ENCODE results near the gene ATG7.

Gene ATG7

GRCh38 chr3:11381563-11381962, 109.4 kb downstream of the ATG7 start:
- H3K36me3 ChIP-seq (ENCODE audit: insufficient read depth, low read depth, low read length): no peaks in the 10 kb centered on the region
- H3K4me3 ChIP-seq (ENCODE audit: low read length): no peak overlapping the region
- no peaks in the 10 kb centered on the region for H3K27me3 ChIP-seq (ENCODE audit: insufficient read depth, low read length)
- peaks cover 9% of the 10 kb centered on the region; the same call in 1 of the 2 replicates for H3K4me1 ChIP-seq (ENCODE audit: insufficient read depth, low read length)
- no peak overlapping the region for H3K27ac ChIP-seq (ENCODE audit: low read length)
- H3K9me3 ChIP-seq (ENCODE audit: insufficient read depth, low read depth, low read length): no peaks in the 10 kb centered on the region
- H3K9ac ChIP-seq (ENCODE audit: low read depth, low read length): no peak overlapping the region

DNA sequence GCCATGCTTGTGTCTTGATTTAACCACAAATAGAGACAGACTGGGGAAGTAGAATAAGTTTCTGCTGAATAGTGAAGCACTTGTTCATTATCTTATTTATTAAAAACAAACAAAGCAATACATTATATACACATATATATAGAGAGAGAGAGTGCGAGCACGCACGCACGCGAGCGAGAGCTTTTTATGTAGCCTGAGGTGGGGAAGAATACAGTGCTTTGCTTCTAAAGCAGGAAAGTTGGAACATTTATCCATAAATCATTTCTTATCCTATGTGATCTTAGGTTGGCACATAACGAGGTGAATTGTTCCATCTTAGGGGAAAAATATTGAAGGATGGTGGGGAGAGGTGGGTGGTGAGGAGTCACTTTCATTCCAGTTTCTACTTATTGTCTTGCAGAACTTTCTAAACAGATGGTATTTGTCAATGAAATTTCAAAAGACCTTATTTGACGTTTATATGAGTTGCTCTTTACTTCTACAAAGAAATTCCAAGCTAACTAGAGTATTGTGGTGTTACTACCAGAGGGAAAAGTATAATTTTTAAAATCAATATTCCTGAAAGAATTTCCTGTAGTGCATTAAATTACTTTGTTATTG, 110.0 kb downstream of the ATG7 start:
- no peak overlapping the region for H3K9ac ChIP-seq (ENCODE audit: low read depth, low read length)
- no peaks in the 10 kb centered on the region for H3K36me3 ChIP-seq (ENCODE audit: insufficient read depth, low read depth, low read length)
- no peak overlapping the region for H3K27ac ChIP-seq (ENCODE audit: low read length)
- H3K9me3 ChIP-seq (ENCODE audit: insufficient read depth, low read depth, low read length): no peaks in the 10 kb centered on the region
- H3K4me3 ChIP-seq (ENCODE audit: low read length): no peak overlapping the region
- peaks cover 9% of the 10 kb centered on the region; the same call in 1 of the 2 replicates for H3K4me1 ChIP-seq (ENCODE audit: insufficient read depth, low read length)
- no peaks in the 10 kb centered on the region for H3K27me3 ChIP-seq (ENCODE audit: insufficient read depth, low read length)

- no peaks in the 10 kb centered on the region for H3K27me3 ChIP-seq (ENCODE audit: insufficient read depth, low read length)
- no peaks in the 10 kb centered on the region for H3K36me3 ChIP-seq (ENCODE audit: insufficient read depth, low read depth, low read length)
- no peak overlapping the region for H3K27ac ChIP-seq (ENCODE audit: low read length)
- no peak overlapping the region for H3K9ac ChIP-seq (ENCODE audit: low read depth, low read length)
- no peak overlapping the region for H3K4me3 ChIP-seq (ENCODE audit: low read length)
- H3K4me1 ChIP-seq (ENCODE audit: insufficient read depth, low read length): peaks cover 9% of the 10 kb centered on the region; the same call in 1 of the 2 replicates
- no peaks in the 10 kb centered on the region for H3K9me3 ChIP-seq (ENCODE audit: insufficient read depth, low read depth, low read length)
Measured at GRCh38 chr3:11384074-11384473, 111.9 kb downstream of the ATG7 start.

DNA sequence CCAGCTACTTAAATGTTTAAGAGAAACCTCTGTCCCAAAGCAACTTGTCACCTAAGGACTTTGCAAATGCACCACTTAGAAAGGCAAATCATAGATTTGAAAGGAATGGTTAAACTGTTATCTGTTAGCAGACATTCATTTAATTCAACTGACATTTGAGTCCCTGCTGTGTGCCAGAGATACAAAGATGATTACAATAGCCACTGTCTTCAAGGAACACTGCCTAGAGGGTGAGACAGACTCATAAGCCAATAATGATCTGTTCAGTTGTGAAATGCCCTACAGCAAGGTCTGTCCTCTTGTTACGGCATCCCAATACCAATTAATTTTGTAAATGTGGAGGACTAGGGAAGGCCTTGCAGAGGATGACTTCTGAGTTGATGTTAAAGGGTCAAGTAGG, 113.1 kb downstream of the ATG7 start:
- Histone ChIP-seq H3K36me3 (ENCODE audit: insufficient read depth, low read depth, low read length) (no peaks in the 10 kb centered on the region), H3K4me1 (ENCODE audit: insufficient read depth, low read length) (peaks cover 3% of the 10 kb centered on the region; the same call in 1 of the 2 replicates), H3K4me3 (ENCODE audit: low read length) (no peak overlapping the region), H3K27me3 (ENCODE audit: insufficient read depth, low read length) (no peaks in the 10 kb centered on the region), H3K9ac (ENCODE audit: low read depth, low read length) (no peak overlapping the region), H3K9me3 (ENCODE audit: insufficient read depth, low read depth, low read length) (no peaks in the 10 kb centered on the region), H3K27ac (ENCODE audit: low read length) (no peak overlapping the region)

DNA sequence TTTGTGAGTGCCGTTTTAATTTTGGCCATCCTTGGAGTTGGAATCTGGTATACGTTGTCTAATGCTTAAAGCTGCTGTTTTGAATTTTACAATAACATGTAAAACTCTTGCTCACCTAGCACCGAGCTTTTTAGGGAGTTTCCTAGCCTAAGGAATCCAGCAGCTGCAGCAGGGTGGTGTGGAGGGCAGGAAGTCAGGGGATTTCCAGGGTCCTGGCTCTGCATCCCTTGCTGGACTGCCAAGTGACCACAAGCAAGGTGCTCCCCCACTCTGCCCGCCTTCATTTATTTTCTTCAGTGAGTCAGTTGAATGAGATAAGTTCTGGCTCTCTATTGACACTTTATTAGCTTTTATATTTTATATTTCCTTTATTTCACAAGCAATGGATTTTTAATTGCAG, 113.7 kb downstream of the ATG7 start:
- H3K4me1 ChIP-seq (ENCODE audit: insufficient read depth, low read length): no peaks in the 10 kb centered on the region
- no peak overlapping the region for H3K9ac ChIP-seq (ENCODE audit: low read depth, low read length)
- H3K9me3 ChIP-seq (ENCODE audit: insufficient read depth, low read depth, low read length): no peaks in the 10 kb centered on the region
- H3K4me3 ChIP-seq (ENCODE audit: low read length): no peak overlapping the region
- H3K27ac ChIP-seq (ENCODE audit: low read length): no peak overlapping the region
- no peaks in the 10 kb centered on the region for H3K27me3 ChIP-seq (ENCODE audit: insufficient read depth, low read length)
- no peaks in the 10 kb centered on the region for H3K36me3 ChIP-seq (ENCODE audit: insufficient read depth, low read depth, low read length)

- Histone ChIP-seq H3K27ac (ENCODE audit: low read length) (no peak overlapping the region), H3K4me1 (ENCODE audit: insufficient read depth, low read length) (no peaks in the 10 kb centered on the region; the same call in 1 of the 2 replicates), H3K9me3 (ENCODE audit: insufficient read depth, low read depth, low read length) (no peaks in the 10 kb centered on the region), H3K4me3 (ENCODE audit: low read length) (no peak overlapping the region), H3K36me3 (ENCODE audit: insufficient read depth, low read depth, low read length) (no peaks in the 10 kb centered on the region), H3K27me3 (ENCODE audit: insufficient read depth, low read length) (no peaks in the 10 kb centered on the region), H3K9ac (ENCODE audit: low read depth, low read length) (no peak overlapping the region)
Measured at GRCh38 chr3:11386465-11387113, 114.4 kb downstream of the ATG7 start.

DNA sequence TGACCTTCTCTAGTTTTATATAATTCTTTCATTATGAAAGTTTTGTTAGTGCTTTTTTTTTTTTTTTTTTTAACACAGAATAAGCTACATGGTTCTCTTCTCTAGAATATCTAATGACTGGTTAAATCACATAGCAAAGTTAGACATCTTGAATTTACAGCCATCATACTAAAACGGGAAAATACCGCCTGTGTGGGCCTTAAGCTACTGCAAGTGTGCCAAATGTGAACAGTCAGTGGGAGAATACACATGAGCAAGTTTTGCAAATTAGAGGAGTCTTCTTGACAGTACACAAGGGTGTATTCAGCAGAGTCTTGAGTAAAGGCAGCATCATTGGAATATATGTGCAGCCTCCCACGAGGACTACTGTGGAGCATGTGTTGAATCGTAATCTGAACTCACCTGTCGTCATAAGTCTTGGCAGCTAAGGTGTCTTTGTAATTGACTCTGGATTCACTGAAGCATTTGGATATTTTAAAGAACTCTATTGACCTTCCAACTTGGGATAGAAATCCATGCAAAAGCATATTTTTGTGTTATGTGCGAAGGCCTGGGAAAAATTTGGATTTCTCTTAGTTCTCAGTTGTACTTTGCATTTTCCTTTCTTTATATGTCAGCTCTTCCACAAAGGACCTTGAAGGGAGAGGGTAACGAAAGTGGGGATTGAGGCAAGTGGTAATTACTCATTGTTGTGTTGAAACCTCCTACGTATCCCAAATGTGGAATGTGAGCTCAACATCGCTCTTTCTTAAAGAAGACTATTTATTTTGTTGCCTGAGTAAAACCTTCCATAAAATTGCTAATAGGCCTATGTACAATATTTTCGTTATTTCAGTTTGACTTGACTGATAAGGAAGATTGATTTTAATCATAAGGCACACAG, 117.4 kb downstream of the ATG7 start:
- Histone ChIP-seq H3K4me1 (ENCODE audit: insufficient read depth, low read length) (peaks cover 8% of the 10 kb centered on the region), H3K9ac (ENCODE audit: low read depth, low read length) (no peak overlapping the region), H3K36me3 (ENCODE audit: insufficient read depth, low read depth, low read length) (no peaks in the 10 kb centered on the region), H3K27me3 (ENCODE audit: insufficient read depth, low read length) (no peaks in the 10 kb centered on the region), H3K4me3 (ENCODE audit: low read length) (no peak overlapping the region), H3K9me3 (ENCODE audit: insufficient read depth, low read depth, low read length) (no peaks in the 10 kb centered on the region), H3K27ac (ENCODE audit: low read length) (no peak overlapping the region)

DNA sequence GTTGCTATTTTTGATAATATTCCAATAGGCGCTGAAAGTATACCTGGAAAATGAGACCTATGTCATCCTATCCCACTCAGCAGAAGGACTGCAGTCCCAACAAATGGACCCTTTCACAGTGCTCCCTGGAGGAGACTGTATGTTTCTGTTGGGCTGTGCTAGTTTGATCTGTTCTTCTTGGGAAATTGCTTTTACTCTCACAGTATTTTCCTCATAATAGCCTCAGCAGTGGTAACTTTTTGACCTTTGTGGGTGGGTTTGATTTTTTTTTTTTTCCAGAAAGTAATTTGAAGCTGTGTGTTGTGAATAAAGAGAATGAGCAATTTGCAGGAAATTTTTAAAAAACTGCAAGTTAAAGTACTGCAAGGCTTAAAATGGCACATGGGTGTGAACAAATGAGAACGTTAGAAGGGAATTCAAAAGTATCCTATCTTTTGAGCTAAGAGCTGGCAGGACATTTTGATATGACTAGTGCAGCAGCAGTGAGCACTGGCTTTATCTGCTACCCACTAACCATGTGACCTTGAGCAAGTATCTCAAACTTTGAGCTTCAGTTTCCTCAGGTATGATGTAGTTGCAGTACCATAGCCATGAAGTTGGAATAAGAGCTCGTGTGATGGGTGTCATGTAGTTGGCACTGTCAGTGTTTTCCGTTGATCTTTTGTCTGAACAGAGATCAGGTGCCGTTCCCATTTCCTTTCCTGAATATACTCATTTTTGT, 118.4 kb downstream of the ATG7 start:
- no peak overlapping the region for H3K4me3 ChIP-seq (ENCODE audit: low read length)
- H3K4me1 ChIP-seq (ENCODE audit: insufficient read depth, low read length): peaks cover 8% of the 10 kb centered on the region
- H3K36me3 ChIP-seq (ENCODE audit: insufficient read depth, low read depth, low read length): no peaks in the 10 kb centered on the region
- no peaks in the 10 kb centered on the region for H3K27me3 ChIP-seq (ENCODE audit: insufficient read depth, low read length)
- no peaks in the 10 kb centered on the region for H3K9me3 ChIP-seq (ENCODE audit: insufficient read depth, low read depth, low read length)
- H3K9ac ChIP-seq (ENCODE audit: low read depth, low read length): no peak overlapping the region
- H3K27ac ChIP-seq (ENCODE audit: low read length): no peak overlapping the region

GRCh38 chr3:11391174-11391879, 119.1 kb downstream of the ATG7 start:
- Histone ChIP-seq H3K27ac (ENCODE audit: low read length) (no peak overlapping the region), H3K27me3 (ENCODE audit: insufficient read depth, low read length) (no peaks in the 10 kb centered on the region), H3K4me3 (ENCODE audit: low read length) (no peak overlapping the region), H3K36me3 (ENCODE audit: insufficient read depth, low read depth, low read length) (no peaks in the 10 kb centered on the region), H3K9ac (ENCODE audit: low read depth, low read length) (no peak overlapping the region), H3K9me3 (ENCODE audit: insufficient read depth, low read depth, low read length) (no peaks in the 10 kb centered on the region), H3K4me1 (ENCODE audit: insufficient read depth, low read length) (peaks cover 8% of the 10 kb centered on the region)

- Histone ChIP-seq H3K9me3 (ENCODE audit: insufficient read depth, low read depth, low read length) (no peaks in the 10 kb centered on the region), H3K27me3 (ENCODE audit: insufficient read depth, low read length) (no peaks in the 10 kb centered on the region), H3K4me3 (ENCODE audit: low read length) (no peak overlapping the region), H3K36me3 (ENCODE audit: insufficient read depth, low read depth, low read length) (no peaks in the 10 kb centered on the region), H3K4me1 (ENCODE audit: insufficient read depth, low read length) (peaks cover 8% of the 10 kb centered on the region), H3K9ac (ENCODE audit: low read depth, low read length) (no peak overlapping the region), H3K27ac (ENCODE audit: low read length) (no peak overlapping the region)
Measured at GRCh38 chr3:11392014-11392859, 120.0 kb downstream of the ATG7 start.
